GM19238 (cell line): ENCODE results near the gene CDH26.

Source experiments
- DNase-seq: peaks from one replicate; pipeline ENCODE4 v3.0.0; 2011; ENCODE audit warnings: low spot score; ENCODE audit not compliant: insufficient read length

Gene CDH26

GRCh38 chr20:59958123-59958522 lies at the start of gene CDH26:
CDH26 (plus strand) TSS chr20:59958423; CDS start chr20:59958727, 304 bp downstream.
- no peak for DNase-seq

DNA sequence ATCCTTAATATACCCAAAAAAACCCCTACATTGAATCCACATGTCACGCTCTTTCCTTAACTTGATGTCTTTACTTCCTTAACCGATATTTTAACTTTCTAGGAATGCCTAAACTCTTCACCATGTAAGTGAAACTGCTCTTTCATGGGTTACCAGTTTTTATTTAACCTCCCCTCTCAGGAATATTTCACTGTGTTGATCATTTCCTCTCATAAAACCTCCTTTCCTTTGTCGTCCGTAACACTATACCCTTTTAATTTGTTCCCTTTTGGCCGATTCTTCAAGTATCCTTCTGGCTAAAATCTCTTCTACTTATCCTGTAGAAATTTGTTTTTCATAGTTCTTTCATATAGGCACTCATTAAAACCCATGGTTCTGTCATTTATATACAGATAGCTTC lies 49.4 kb upstream of the CDH26 start:
- no peak for DNase-seq

DNA sequence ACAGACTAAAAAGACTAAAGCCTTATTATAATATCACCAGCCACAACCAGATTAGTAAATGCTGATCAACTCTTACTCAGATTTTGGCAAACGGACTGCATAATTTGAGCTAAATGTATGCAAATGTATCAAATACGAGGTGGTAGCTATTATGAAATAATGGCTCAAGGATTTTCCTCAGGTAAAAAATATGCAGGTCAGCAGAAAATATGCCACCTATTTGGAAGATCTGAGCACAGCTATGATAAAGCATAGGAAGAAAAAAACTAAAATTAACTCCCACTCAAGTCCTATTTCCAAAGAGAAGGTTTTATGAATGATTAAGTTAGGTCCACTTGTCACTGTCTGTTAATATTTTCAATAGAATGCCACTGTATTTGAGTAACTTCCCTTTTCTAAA lies 47.2 kb upstream of the CDH26 start:
- DNase-seq: no peak

GRCh38 chr20:59912609-59913008 lies 45.6 kb upstream of the CDH26 start:
- DNase-seq: no peak

DNA sequence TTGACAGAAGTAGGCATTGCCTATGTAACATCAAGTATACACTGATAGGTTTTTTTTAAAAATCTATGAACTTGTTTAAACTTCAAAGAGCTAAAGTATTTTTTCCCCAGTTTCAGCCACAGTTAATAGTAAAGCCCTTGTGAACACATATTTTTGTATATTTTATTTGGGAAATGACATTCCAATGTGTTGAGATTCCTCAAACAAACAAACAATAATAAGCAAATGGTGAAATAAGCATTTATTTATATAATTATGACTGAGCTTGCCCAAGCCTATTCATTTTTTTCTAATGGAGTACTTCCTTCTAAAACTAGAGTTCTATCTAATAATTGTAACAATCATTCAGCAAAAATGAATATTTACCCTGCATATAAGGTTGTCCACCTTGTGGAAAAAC lies 37.3 kb upstream of the CDH26 start:
- DNase-seq: no peak

DNA sequence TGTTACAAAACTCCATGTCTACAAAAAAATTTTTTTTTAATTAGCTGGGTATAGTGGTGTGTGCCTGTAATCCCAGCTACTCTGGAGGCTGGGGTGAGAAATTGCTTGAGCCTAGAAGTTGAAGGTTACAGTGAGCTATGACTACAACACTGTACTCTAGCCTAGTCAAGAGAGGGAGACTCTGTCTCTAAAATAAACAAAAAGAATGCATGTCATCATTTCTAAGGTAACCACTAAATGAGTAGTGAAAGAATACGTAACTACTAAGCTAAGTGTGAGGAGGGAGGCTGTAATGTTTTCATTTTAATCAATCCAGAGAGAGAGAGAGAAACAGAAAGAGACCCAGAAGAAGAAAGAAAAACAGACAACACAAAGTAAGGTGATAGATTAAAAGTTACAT lies 34.7 kb upstream of the CDH26 start:
- no peak for DNase-seq

- DNase-seq: no peak
Observed at GRCh38 chr20:59925359-59925758, 32.9 kb upstream of the CDH26 start.

- DNase-seq: no peak
Observed at GRCh38 chr20:59925899-59926298, 32.3 kb upstream of the CDH26 start.

GRCh38 chr20:59931511-59932312 lies 26.5 kb upstream of the CDH26 start:
- no peak for DNase-seq

DNA sequence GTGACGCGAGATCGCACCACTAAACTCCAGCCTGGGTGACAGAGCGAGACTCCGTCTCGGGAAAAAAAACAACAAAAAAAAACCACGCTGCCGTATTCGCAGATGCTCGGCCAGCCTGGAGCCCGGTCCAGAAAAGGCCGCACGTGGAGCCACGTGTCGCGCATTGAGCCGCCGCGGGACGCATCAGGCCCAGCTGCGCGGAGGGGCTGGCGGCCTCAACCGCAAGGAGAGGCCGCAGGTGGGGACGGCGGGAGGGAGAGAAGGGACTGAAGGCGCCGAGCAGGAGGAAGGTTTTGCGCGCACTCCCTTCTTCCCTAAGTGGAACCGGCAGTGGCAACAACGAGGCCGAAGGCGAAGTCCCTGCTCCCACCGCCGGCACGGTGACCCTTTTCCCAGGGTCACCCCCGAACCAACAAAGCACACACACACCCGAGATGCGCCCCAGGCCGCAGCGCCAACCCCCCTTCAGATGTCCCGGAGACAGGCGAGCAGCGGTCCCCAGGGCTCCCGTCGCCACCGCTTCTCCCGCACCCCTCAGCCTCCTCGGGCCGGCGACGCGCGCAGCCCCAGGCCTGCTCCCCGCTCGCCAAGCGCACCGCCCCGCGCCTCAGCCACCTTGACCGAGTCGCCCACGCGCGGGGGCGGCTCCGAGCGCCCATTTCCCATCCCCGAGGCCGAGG lies 25.5 kb upstream of the CDH26 start:
- no peak for DNase-seq

- peak; percentile 37 for DNase-seq
Observed at GRCh38 chr20:59933296-59933848, 24.9 kb upstream of the CDH26 start, which contains the start of gene SYCP2. SYCP2 (minus strand) TSS chr20:59933637; CDS start chr20:59922413, 11,224 bp downstream.

- peak; percentile 85 for DNase-seq
Observed at GRCh38 chr20:59933849-59934585, 24.2 kb upstream of the CDH26 start.

- no peak for DNase-seq
Observed at GRCh38 chr20:59935457-59936185, 22.6 kb upstream of the CDH26 start.

DNA sequence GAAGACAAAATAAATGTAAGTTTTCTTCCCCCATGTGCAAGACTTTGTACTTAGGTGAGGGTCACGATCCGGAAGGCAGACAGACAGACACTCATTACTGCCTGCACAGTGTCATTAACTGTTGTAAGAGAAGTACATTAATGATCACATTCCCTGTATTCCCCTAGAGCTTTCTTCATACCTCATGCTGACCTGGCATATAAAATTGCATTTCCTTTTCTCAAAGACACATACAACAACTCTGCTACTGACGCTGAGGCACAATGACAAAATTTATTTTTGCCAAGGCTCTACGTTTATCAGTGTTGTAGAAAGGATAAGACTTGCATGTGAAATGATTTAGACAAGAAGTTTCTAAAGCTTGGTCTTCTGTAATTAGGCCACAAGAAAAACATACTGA lies 21.8 kb upstream of the CDH26 start:
- no peak for DNase-seq

- DNase-seq: no peak
Observed at GRCh38 chr20:59937150-59937549, 21.1 kb upstream of the CDH26 start.

GRCh38 chr20:59938221-59938620 lies 20.0 kb upstream of the CDH26 start:
- DNase-seq: no peak

DNA sequence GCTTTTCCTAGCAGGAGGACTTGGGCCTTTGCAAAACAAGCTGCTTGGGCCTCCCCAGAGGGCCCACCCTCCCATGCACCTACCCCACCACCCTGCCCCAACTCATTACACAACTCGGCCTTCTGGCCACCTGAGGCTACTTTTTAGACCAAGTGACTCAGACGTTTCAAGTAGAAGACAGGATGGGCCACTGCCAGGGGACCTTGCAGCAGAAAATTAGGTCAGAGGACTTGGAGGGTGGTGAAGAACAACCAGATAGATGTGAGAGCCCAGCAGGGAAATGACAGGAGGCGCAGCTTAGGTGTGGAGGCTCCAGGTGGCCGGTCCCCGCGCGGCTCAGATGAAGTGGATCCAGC lies 19.5 kb upstream of the CDH26 start:
- DNase-seq: no peak

- no peak for DNase-seq
Observed at GRCh38 chr20:59939052-59939878, 19.0 kb upstream of the CDH26 start.

DNA sequence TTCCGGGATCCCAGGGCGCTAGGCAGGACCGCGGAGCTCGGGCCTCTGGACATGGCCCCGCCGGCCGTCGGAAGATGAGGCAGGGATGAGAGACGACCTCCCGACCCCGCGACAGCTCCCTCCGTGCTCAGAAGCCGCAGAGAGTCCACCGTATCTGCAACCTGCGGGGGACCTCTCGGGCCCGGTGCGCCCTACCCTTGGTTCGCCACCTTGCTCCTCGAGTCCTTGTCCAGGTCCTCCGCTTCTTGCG lies 18.4 kb upstream of the CDH26 start:
- no peak for DNase-seq

DNA sequence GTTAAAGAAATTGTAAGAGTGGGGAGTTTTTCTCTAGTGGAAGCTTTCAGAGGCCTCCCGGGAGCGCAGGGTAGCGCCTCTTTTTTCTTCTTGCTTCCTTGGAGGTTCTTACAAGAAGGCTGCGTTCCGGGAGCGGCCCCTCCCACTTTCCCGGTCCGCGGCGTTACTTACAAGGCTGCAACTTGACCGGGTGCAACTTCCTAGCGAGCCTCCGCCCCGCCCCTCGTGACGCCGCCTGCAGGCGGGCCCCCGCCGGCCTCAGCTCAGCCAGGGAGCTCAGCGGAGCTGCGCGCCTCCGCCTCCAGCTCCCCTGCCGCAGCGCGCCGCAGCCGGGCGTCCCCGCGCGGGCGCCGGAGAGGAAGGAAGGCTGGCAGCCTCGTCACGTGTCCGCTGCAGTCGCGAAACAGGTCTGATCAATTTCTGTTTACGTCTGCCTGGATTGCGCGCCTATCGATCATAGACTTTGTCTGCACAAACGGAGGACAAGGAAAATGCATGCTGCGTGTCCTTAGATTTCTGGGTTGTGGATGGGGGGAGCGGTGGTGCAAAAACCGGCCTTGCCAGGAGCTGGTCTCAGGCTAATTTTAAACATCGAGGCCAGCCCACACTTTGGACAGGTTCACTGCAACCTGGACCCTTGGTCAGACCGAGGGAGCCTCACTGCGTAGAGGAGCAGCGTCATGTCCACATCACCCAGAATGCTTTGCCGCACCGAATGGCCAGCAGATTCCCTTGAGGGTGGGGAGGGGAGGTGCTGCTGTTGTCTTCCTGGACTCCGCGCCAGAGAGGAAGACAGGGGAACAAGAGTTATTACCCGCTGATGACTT lies 17.9 kb upstream of the CDH26 start, which contains the start of the genes FAM217B and PPP1R3D:
TSS of gene FAM217B (plus strand) at position 261 of the 827 bp plus-strand sequence. CDS start 3,555 bp downstream, outside the sequence.
TSS of gene PPP1R3D (minus strand) at position 177 of the 827 bp plus-strand sequence. CDS start 374 bp downstream, outside the sequence.
- DNase-seq: peak; percentile 97
